Stimulated activated CD4-positive, alpha-beta T cell treated with anti-CD3 and anti-CD28 coated beads, Interleukin-1b, Interleukin-23, amount 100 ng/mL, for 48 hours (primary cell): ENCODE data around the gene GPR4.

ENCODE experiments used
- DNase-seq: peaks from one replicate; pipeline ENCODE4 v3.0.0-alpha.2; 2020

Gene GPR4

DNA sequence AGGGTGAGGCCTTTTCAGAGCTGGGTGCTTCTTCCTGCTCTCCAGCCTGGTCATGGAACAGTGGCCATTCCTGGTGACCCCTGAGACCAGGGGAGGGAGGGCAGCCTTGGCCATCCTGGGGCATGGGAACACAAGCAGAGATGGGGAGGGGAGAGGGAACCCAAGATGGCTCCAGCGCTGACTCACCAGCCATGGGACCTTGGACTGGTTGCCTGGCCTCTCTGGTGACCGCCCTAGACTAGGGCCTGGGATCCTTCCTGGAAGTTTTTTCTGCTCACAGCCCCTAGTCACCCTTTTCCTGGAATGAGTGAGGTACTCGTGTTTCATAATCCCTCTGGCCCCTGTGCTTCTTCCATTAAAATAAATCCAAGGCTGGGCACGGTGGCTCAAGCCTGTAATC is 14.1 kb downstream of the GPR4 start:
- no peak for DNase-seq

DNA sequence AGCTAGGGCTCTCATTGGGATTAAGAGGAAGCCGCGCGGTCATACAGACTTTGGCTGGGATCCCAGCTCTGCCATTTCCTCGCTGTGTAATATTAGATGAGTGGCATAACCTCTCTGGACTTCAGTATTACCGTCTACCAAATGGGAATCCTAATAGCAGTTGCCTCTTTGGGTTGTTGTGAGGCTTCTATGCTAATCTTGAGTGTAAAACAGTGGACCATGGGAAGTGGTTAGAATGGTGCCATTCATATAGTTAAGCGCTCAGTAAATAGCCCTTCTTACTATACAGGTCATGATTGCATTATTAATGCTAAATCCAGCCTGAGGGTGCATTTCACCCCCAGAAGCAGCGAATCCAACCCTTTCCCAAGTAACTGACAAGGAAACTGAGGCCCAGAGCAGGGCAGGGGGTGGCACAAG is 16.8 kb downstream of the GPR4 start:
- DNase-seq = no peak

- peak; percentile 100 for DNase-seq
Measured at GRCh38 chr19:45584332-45585157, 17.5 kb downstream of the GPR4 start, which contains the start of gene OPA3. Gene OPA3, minus strand, starts transcription at chr19:45584802. Its CDS starts 38 bp downstream, at chr19:45584764.

DNA sequence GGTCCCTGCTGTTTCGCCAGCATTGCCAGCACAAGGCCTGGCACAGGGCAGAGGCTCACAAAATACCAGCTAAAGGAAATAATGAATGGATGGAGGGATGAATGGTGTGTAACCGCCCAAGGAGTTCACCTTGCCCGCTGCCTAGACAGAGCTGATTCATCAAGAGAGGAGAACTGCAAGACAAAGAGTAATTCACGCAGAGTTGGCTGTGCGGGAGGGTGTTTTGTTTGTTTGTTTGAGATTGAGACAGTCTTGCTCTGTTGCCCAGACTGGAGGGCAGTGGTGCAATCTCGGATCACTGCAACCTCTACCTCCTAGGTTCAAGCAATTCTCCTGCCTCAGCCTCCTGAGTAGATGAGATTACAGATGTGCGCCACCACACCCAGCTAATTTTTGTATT is 20.4 kb downstream of the GPR4 start:
- no peak for DNase-seq

DNA sequence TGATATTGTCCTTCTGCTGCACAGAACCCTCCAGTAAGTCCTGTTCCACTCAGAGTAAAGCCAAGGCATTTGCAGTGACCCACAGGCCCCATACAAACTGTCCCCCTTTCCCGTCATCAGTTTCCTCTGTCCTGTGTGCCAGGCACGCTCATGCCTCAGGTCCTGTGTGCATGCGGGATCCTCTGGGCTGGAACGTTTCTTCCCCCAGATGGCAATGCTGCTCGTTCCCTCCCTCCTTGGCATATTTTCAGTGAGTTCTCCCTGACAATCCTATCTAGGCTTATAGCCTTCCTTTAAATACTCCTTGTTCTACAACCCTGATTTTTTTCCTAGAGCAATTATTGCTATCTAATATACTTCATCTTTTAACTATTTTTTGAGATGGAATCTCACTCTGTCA is 23.2 kb downstream of the GPR4 start:
- DNase-seq = no peak

- DNase-seq = no peak
Measured at GRCh38 chr19:45577111-45577905, 24.7 kb downstream of the GPR4 start.

DNA sequence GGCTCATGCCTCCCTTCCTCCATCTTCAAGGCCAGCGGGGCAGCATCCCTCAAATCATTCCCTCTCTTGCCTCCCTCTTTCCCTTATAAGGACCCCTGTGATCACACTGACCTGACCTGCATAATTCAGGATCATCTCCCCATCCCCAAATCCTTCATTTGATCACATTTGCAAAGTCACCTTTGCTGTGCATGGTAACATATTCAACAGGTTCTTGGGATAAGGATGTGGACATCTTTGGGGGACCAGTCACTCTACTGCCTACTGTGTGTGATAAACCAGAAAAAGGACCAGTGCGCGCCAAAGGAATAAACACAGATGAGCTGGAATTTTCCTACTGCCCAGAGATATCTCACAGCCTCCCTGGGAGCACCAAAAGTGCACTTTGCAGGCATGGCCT is 25.3 kb downstream of the GPR4 start:
- DNase-seq = no peak

GRCh38 chr19:45575216-45575615 is 26.8 kb downstream of the GPR4 start:
- DNase-seq = no peak

GRCh38 chr19:45574526-45574925 is 27.5 kb downstream of the GPR4 start:
- DNase-seq = no peak

DNA sequence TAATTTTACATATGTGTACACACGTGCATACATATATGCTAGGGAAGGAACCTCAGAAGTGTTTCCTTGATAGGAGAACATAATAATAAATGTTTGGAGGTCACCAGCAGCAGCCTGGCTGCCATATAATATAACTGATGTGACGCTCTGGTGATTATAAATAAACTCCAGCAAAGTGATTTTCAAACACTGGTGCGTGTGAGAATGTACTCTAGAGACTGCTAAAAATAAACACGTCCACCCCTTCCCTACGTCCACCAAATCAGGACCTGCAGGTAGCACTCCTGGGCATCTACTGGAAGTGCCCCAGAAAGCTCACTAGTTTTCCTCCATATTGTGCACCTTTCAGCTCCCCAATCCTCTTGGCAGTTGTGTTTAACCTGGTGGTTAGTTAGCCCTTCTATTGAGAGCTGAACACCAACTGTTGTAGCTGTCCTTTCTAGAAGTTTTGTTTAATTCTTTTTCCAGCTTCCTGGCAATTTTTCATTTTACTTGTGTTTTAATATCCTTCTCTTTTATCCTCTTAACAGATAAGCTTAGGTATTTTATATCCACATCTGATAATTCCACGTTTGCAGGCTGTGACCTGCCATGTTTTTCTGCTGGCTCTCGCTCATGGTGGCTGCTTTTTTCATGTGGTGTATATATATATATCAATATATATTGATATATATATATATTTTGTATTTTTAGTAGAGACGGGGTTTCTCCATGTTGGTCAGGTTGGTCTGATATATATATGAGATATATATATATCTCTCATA is 30.4 kb downstream of the GPR4 start:
- no peak for DNase-seq

DNA sequence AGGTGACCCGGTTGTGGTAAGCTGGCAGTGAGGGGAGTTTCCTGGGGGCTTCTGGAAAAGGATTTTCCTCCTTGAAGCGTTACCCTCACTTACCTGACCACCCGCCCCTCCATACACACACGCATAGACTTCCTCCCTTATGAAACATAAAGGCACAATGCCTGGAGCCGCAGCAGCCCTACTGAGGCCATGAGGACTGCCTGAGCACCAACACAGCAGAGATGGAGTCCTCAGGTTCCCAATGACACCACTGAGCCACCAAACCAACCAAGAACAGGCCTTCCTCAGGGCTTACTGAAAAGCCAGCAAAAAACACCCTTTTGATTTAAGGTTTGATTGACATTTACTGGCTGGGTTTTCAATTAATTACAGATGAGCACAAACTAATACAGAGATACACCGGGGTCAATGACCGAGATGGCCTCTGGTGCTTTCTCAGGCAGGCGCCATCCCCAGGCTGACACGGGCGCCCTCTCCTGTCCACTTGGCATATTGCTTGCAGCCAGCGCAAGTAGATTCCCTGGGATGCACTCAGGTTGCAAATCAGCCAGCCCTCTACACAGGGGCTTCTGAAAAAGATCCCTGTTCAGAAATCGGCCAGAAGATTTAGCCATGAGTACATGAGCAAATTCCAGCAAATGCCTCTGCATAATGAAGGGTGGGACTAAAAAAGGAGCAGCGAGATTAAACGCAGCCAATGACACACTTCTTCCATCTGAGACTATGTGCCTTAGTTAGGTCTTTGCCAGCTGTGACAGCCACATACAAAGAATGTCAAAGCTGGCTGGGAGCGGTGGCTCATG is 32.2 kb downstream of the GPR4 start:
- DNase-seq = peak; percentile 69

DNA sequence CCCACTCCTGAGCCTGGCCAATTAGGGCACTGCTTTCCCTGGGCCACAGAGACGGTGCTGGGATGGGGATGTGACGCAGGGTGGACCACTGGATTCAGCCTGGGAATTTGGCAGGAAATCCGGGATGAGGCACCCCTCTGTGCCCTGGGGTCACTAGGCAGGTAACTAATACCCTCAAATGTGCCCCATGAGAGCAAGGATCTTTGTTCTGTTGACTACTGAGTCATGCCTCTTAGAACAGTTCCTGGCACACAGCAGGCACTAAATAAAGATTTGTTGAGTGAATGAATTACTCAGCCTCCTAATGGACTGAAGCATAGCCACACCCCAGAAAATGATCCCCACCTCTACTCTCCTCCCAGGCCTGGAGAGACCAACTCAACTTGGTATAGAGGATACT is 33.3 kb downstream of the GPR4 start:
- DNase-seq = no peak

DNA sequence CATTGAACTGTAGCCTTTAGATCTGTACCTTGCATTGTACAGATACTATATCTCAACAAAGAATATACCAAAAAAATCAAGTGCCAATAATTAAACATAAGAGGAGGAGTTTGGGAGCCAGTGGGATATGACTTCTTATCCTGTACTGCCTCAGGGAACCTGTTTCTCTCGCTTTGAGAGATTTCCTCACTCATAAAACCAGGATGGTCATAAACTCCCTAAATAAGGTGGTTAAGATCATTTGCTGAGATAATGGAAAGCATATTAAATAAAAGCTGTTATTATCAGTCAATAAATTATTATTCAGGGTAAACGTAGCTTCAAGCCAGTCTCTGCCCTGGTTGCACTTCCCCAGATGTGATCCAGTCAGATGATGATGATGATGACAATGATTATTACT is 34.4 kb downstream of the GPR4 start:
- no peak for DNase-seq

- DNase-seq = no peak
Measured at GRCh38 chr19:45564131-45564780, 37.8 kb downstream of the GPR4 start.

GRCh38 chr19:45560686-45561085 is 41.3 kb downstream of the GPR4 start:
- DNase-seq = no peak

DNA sequence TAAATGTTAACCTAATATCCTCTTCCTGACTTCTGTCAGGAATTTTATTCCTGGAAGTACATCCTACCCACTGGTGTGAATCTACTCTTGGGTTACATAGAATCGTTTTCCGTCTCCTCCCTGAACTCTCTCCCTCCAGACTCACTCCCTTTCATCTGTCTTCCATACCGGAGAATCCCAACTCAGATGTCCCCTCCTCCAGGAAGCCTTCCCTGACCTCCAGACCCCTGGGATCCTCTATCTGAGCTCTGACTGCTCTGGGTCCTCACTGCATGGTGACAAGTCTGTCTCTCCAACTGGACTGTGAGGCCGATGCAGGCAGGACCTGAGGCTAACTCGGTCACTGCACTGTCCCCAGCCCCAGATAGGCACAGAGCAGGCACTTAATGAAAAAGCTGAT is 42.0 kb downstream of the GPR4 start:
- no peak for DNase-seq

GRCh38 chr19:45558399-45558878 is 43.6 kb downstream of the GPR4 start:
- peak; percentile 75 for DNase-seq

GRCh38 chr19:45556835-45557234 is 45.2 kb downstream of the GPR4 start:
- no peak for DNase-seq

DNA sequence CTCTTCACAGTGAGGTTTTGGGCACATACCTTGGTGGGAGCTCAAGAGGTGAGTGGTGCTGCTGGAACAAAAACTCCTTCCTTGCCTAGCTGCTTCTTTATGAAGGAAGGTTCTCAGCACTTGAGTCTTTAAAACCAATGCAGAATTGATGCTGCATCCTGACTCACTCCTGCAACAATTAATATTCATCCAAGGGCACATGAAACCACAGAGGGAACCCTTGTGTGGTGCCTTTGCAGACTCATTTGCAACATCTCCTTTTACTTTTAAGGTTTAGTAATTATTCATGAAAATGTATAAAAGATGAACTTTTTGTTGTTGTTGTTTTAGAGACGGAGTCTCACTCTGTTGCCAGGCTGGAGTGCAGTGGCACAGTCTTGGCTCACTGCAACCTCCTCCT is 47.5 kb downstream of the GPR4 start:
- no peak for DNase-seq

- DNase-seq = no peak
Measured at GRCh38 chr19:45553464-45553863, 48.5 kb downstream of the GPR4 start.

- no peak for DNase-seq
Measured at GRCh38 chr19:45547965-45548609, 53.9 kb downstream of the GPR4 start.
